Fibroblast of mammary gland (primary cell): ENCODE data around the gene SMPD3.

Source experiments
- DNase-seq: peaks from one replicate; pipeline ENCODE4 v3.0.0-alpha.2; 2010; ENCODE audit warnings: low read depth
- H3K4me3 ChIP-seq: 2 replicates; pipeline ENCODE4 v1.5.1; 2011; ENCODE audit warnings: low read depth, mild to moderate bottlenecking, low read length, moderate library complexity; ENCODE audit not compliant: control insufficient read depth
- CTCF ChIP-seq: conservative IDR thresholded peaks from 2 replicates; pipeline ENCODE4 v1.5.1; 2011; ENCODE audit warnings: low read depth, low read length, inconsistent platforms; ENCODE audit not compliant: control insufficient read depth, insufficient read depth

The SMPD3 gene

GRCh38 chr16:68310437-68310773, 137.9 kb downstream of the SMPD3 start:
- TF ChIP-seq CTCF = no peak
- peak overlapping the region; percentile 97 for H3K4me3 ChIP-seq
- DNase-seq = no peak

- no peak for DNase-seq
- TF ChIP-seq CTCF = no peak
- H3K4me3 ChIP-seq = peak overlapping the region; percentile 97
These were observed 138.5 kb downstream of the SMPD3 start for GRCh38 chr16:68309799-68310198.
